ENCODE measurements around the gene CDHR1.

- no peak for TF ChIP-seq SMC3 (IDR thresholded peaks at IDR 0.05; ENCODE audit: low read depth, low read length)
- TF ChIP-seq, protein P1, sequence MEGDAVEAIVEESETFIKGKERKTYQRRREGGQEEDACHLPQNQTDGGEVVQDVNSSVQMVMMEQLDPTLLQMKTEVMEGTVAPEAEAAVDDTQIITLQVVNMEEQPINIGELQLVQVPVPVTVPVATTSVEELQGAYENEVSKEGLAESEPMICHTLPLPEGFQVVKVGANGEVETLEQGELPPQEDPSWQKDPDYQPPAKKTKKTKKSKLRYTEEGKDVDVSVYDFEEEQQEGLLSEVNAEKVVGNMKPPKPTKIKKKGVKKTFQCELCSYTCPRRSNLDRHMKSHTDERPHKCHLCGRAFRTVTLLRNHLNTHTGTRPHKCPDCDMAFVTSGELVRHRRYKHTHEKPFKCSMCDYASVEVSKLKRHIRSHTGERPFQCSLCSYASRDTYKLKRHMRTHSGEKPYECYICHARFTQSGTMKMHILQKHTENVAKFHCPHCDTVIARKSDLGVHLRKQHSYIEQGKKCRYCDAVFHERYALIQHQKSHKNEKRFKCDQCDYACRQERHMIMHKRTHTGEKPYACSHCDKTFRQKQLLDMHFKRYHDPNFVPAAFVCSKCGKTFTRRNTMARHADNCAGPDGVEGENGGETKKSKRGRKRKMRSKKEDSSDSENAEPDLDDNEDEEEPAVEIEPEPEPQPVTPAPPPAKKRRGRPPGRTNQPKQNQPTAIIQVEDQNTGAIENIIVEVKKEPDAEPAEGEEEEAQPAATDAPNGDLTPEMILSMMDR (IDR thresholded peaks at IDR 0.05), result no peak
- TF ChIP-seq, protein P2, sequence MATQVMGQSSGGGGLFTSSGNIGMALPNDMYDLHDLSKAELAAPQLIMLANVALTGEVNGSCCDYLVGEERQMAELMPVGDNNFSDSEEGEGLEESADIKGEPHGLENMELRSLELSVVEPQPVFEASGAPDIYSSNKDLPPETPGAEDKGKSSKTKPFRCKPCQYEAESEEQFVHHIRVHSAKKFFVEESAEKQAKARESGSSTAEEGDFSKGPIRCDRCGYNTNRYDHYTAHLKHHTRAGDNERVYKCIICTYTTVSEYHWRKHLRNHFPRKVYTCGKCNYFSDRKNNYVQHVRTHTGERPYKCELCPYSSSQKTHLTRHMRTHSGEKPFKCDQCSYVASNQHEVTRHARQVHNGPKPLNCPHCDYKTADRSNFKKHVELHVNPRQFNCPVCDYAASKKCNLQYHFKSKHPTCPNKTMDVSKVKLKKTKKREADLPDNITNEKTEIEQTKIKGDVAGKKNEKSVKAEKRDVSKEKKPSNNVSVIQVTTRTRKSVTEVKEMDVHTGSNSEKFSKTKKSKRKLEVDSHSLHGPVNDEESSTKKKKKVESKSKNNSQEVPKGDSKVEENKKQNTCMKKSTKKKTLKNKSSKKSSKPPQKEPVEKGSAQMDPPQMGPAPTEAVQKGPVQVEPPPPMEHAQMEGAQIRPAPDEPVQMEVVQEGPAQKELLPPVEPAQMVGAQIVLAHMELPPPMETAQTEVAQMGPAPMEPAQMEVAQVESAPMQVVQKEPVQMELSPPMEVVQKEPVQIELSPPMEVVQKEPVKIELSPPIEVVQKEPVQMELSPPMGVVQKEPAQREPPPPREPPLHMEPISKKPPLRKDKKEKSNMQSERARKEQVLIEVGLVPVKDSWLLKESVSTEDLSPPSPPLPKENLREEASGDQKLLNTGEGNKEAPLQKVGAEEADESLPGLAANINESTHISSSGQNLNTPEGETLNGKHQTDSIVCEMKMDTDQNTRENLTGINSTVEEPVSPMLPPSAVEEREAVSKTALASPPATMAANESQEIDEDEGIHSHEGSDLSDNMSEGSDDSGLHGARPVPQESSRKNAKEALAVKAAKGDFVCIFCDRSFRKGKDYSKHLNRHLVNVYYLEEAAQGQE (IDR thresholded peaks at IDR 0.05; ENCODE audit: low read depth, low read length), result no peak
- no peak for TF ChIP-seq SIN3A (IDR thresholded peaks at IDR 0.05; ENCODE audit: borderline replicate concordance, low read depth, low read length)
- no peak for TF ChIP-seq RXRA (IDR thresholded peaks at IDR 0.05; ENCODE audit: borderline replicate concordance, low read depth)
Observed at GRCh38 chr10:84196941-84197340, 2.6 kb downstream of the CDHR1 start.

Data from SK-N-SH (cell line).